CD4-positive, alpha-beta T cell treated with Interferon gamma for 1 hour (primary cell): ENCODE results near the gene OPCML.

Experiments
- DNase-seq: peaks from one replicate; pipeline ENCODE4 v3.0.0-alpha.2; 2020

Gene OPCML

DNA sequence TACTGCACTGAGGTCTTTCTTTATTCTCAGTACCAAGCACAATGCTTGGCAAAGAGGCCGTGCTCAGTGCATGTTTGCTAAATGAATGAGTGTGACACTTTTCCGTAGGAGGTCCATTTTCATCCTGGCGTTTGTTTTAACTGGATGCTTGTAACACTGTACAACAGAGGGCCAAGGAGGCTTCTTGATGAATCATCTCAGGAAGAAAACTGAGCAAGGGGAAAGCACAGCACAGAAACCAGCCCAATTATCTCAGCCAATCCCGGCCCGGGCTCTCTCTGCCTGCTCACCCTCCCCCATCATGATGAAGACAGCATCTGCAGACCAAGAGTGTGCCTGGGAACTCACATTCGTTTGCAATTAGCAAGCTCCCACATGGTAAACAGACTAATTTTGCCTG, 570.3 kb downstream of the OPCML start:
- no peak for DNase-seq

DNA sequence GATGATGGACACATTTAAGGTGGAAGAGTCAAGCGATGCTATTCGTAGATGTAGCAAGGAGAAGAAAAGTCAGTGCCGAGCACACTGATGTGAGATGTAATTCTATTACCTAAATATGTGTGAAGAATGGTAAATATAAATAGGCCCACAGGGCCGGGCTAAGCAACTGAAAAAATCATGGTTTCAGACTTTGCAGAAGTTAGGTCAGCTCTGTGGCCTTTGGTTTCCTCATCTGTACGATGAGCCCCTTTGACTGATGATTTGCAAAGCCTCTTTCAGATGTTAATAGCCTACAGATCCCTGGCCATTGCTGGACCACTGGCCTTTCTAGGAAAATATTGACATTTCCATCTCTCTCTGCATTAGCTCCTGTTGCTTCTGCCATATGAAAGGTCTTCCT, 570.8 kb downstream of the OPCML start:
- DNase-seq, result no peak

DNA sequence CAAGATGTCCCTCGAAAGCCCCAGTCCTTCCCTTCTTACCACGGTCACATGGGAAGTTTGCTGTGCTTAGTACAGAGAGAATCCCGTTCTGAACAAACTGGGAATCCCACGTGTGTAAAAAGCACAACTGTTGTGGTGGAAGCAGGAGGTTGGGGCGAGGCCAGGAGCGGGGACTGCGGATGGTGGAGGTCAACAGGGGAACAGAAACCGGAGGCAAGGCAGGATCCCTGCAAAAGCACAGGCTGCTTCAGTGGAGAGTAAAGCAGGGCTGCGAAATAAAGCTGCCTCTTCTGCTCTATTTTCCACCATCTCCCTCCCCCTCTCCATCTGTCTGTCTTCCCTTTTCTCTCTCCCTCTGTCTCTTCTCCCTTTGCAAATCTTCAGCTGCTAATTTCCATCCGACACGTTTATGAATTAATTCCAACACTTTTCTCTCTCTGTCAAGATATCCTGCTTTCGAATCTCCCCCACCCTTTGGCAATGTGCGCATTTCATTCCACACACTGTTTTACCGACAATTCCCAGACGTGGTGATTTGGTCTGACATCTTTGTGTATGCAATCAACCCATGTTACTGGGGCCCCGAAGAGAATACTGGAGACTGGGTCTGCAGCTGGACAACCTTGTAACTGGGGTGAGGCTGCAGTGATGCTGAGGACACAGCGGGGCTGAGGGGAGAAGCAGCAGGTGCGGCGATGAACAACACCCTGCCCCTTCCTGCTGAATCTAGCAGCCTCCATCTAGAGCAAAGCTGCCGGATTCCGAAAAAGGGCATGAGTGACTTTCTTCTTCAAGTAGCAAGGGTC, 571.8 kb downstream of the OPCML start:
- no peak for DNase-seq

DNA sequence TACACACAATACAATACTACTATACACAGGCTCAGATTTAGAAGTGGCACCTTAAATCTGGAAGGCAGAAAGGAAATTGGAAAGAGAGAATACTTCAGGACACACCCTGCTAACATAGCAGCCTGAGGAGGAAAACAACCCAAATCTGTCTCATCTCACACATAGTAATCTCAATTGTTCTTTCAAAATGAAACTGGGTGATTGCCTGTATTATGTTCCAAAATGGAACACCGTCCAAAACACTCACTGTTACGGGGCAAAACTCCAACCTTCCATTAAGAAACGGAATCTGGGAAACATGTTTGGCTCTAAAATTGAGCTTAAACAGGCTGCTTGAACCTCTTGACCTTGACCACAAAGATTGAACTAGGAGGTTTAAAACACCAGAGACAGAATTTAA, 572.6 kb downstream of the OPCML start:
- DNase-seq, result no peak

DNA sequence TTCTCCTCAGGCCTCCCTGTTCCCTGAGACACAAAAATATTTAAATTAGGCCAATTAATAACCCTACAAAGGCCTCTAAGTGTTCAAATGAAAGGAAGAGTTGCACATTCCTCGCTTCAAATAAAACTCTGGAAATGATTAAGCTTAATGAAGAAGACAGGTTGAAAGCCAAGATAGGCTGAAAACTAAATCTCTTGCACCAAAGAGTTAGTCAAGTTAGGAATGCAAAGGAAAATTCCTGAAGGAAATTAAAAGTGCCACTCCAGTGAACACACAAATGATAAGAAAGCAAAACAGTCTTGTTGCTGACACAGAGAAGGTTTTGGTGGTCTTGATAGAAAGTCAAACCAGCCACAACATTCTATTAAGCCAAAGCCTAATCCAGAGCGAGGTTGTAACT, 574.4 kb downstream of the OPCML start:
- no peak for DNase-seq

DNA sequence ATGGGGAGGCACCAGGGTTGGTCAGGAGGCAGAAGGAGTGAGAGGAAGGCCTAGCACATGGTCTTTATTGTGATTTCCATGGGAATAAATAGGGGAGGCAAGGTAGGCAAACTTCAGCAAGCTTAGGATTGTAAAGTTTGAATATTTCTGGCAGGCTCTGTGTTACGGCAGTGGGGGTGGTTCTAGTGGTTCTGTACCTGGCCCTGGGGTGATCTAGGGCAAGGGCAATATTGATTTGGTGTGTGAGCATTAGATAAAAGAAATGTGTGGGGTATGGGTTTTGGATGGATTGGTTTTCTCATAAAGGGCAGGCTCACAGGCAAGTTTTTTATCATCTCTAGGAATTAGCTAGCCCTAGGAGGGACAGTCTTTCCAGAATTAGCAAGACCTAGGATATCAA, 584.0 kb downstream of the OPCML start:
- no peak for DNase-seq

DNA sequence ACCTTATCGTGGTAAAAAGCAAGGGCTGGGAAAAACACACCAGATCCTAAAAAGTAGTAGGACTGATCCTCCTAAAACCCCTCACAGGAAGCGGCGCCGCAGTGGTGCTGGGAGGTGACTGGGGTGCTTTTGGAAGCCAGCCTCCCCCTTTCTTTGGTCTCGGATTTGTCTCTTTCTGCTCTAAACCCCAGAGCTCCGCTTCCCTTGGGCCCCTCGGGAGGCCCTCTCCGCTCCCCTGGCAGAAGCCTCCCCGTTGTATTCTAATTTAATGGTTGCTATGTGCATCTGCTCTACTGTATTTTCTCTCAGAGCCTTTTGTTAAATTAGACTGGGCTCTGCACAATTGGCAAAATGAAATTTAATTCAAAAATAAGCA, 587.7 kb downstream of the OPCML start:
- DNase-seq, result no peak

DNA sequence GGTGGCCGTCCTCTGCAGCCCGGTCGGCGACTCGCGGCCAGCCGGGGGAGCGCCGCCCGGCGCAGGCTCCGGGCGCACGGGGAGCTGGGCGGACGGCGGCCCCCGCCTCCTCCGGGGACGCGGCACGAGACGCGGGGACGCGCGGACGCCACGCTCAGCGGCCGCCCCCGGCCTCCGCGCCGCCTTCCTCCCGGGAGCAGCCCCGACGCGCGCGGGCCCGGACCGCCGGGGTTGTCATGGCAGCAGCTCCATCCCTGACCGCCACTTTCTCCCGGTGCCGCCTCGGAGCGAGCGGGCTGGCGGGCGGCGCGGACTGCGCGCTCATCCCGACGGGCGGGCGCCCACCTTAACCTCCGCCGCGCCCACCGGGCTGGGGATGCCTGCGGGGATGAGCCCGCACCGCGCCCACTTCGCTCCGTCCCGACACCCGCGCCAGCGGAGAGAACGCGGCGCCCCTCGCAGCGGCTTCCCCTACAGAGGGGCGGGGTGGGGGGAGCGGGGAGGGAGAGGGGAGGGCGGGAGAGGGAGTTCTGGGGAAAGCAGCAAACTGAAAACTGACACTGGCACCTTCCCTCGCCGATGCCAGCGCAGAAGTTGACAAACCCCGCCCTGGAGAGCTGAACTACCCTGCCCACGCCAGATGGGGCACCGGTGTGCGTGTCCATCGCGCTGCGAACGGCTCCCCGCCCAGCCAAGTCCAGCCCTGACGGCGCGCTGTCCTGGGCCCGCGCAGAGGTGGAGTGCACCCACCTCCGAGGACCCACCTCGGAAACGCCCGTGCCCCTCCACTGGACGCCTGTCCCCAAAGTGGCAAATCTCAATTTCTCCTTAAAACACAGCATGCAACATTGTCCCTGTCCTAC, 588.4 kb downstream of the OPCML start:
- DNase-seq, result no peak

DNA sequence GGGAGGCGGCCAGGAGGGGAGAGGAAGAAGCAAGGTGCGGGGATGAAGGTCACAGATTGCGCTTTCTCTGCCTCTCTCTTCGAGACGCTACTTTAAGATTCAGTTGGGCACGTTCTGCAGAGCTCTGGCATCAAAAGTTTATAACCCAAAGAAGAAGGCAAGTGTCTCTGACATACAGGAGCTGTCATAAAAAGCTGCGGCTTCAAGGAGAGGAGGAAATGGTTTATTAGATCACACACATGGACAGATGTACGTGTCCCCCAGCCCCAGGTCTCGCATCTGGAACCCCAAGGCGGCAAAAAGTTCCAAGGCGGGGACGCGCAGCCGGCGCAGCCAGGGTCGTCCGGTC, 589.0 kb downstream of the OPCML start:
- DNase-seq, result no peak

DNA sequence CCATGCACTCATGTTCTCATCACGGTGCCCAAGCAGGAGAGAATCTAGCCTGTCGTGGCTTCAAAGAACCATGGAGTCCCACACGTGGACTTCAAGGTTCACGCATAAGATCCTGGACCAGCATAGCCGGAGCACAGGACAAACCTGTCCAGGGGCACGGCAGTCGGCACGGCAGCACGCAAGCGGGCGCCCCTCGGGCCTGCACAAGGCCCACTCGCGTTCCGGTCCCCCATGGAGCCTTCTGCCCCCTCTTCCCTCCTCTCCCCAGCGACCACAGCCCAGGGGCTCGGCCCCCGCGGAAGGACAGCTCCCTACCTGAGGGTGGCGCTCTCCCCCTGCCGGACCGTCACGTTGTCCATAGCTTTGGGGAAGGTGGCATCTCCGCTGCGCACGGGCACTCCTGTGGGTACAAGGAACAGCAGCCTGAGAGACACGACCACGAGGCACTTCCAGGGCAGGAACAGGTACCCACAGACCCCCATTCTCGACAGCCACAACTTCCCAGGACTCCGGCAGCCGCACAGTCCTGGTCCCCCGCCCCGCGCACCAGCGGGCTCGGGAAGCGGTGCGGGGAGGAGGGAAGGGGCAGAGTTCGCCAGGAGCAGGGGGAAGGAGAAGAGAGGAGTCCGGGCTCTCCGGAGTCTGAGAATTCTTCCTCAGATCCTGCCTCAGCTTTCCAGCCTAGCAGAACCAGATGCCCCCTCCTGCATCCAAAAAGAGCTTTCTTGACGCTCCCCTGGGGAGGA, 589.5 kb downstream of the OPCML start:
- no peak for DNase-seq

DNA sequence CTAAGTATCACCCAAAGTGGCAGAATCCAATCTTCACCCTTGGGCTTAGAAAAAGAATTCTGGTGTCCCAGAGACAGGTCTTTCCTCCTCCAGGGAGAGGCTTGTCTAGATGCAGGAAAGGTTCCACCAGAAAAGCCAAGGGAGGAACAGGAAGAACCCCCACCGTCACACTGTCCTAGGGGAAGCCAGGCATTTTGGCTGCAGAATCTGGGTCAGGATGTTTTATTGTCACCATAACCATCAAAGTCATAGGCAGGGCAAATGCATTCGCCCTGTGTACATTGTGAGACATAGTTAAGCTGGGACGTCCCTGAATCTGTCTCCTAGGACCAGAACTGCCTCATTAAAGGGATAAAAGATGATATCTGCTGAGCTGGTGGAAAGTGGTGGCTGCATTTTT, 590.5 kb downstream of the OPCML start:
- DNase-seq, result no peak

DNA sequence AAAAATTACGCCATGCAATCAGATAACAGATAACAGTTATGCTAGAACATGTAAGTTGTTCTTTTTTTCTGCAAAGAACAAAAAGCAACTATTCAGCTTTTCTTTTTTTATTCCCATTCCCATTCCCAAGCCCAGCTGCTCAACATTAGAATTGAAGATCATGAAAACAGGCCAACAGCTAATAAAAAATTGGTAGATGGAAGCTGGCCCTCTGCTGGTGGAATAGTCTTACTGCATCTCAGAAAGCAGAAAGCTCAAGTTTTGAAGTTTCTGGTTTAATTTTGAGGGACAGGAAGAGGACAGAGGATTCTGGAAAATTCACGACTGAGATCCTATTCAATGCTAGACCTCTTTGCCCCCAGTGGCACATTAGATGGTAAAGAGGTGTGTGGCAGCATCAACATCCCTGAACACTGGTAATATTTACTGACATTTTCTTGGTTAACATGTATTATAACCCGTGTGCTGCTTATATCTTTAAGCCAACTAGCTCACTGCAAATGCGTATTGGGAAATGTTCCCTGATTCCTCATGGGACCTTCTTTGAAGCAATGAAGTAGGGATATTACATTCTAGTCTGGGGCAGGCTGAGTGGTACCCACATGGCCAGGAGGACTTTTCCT, 591.2 kb downstream of the OPCML start:
- DNase-seq, result no peak

DNA sequence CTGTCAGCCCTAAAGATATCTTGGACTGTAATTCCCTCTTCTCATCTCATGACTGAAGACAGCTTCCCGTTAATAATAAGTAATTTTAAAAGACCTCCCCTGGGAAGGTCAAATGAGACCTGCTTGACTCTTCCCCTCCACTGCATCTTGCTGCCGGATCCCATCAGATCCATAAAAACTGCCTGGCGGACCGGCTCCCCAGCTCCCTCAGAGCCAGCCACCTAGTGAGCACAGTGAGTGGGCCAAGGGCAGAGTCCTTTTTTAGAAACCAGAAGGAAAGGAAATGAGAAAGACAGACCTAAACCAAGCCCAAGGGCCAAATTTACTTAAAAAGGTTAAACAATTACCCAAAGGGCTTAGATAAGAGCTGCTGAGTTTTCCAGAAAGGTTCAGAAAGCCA, 595.3 kb downstream of the OPCML start:
- no peak for DNase-seq

DNA sequence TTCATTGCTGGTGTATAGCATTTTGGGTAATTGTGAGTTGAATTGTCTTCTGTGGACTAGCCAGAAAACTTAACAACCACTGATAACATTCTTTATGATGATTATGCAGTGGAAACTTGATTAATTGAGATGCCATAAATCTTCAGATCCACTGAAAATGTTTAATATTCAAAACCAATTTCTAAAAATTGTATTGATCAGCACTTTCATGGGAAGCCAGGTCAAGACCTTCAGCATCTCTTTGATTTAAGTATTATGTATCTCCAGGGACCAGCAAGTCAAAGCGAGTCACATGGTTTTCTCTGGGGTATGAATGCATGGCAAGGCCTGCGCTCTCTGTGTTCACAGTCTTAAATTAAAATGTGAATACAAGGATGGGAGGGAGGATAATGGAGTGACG, 596.9 kb downstream of the OPCML start:
- DNase-seq, result no peak

DNA sequence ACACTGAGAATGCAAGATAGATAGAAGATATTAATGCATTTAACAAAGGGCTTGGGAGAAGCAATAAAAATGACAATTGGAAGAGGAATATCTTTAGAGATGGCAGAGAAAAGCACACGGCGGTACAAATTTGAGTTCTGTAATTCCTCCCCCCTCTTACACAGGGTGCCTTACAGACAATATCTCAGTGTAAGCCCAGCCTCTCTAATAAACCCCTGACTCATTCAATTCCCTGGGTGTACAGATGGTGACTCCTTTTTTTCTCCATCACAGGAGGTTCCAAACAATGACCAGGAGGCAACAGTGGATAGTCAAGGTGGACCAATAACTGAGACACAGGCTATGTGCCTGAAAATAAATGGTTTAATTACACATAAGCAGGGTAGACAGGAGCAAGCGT, 598.6 kb downstream of the OPCML start:
- DNase-seq, result no peak

DNA sequence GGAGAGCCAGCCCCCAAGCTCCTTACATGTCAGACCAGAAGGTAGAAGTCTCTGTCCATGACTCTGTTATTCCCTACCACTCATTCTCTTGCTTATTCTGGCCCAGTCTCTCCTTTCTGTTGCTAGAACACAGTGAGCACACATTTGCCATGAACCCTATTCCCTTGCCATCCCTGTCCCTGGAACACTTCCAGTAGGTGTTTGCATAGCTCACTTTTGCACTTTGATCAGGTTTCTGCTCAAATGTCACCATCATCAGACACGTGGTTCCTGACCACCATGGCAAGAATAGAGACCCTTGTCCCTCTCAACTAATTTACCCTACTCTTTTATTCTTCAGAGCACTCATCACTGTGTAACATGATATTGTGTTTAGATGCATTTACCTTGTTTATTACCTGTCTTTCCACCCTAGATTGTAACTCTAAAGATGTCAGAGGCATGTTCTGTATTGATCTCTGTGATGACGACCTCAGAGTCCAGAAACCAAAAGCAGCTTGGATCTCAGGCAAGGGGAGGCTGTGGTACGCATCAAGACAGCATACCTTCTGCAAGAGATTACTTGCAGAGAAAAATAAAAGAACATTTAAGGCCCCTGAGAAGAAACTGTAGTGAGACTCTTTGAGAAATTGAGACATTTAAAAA, 606.4 kb downstream of the OPCML start:
- no peak for DNase-seq

DNA sequence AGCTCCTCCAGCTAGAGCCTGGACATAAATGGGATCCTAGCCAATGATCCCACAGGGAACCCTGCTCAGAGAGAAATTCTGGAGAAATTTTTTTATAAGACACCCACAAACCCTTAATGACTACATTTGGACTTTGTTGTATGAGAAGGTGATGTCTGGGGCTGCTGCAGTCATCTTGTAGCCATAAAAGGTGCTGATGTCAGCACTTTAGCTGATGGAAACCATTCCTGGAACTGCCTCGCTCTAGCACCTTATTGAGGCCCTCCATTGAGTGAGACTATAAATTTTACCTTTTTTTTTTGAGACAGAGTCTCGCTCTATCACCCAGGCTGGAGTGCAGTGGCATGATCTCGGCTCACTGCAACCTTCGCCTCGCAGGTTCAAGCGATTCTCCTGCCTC, 610.7 kb downstream of the OPCML start:
- no peak for DNase-seq

DNA sequence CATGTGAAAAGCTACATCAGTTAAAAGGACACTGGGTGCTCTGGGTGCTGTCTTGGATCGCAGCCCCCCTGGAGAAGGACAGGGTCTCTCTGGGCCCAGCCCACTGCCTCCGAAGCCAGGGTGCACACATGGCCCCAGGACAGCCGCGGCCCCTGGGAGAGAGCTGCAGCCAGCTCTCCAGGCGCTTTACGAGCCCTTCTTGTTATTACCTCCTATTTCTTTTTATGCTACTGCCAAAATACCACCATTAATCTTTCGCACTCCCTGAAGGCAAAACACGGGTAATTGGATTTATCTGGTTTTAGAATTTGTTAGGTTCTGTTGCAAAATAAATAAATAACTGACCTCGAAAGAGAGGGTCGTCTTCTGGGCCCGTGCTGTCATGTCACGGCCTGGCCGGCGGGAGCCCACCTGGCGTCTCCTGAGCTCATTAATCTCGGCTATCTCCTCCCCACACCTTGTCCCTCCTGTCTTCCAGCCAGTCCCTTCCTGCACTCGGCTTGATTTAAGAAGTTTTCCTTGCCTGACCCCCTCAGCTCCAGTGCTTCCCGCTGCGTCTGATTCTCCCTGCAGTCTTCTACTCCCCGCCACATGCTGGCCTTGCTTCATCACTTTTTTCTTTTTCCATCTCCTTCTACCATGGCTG, 611.7 kb downstream of the OPCML start:
- DNase-seq, result no peak

DNA sequence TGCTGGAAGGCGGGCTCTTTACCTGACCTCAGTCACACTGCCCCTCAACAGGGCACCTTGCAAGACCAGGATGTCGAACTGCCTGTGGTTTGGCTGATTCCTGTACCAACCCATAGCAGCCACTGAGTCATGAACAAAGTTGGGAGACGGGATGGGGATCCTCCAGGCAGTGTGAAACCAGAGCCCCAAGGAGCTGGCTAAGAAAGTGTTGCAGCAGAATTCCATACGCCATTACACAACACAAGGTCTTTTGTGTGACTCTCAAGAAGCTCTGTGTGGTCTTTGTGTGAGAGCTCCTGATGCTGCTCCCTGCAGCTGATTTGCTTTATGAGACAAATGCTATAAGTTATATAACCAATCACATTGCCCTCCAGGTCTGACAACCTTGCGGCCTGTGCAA, 617.7 kb downstream of the OPCML start:
- DNase-seq, result no peak

DNA sequence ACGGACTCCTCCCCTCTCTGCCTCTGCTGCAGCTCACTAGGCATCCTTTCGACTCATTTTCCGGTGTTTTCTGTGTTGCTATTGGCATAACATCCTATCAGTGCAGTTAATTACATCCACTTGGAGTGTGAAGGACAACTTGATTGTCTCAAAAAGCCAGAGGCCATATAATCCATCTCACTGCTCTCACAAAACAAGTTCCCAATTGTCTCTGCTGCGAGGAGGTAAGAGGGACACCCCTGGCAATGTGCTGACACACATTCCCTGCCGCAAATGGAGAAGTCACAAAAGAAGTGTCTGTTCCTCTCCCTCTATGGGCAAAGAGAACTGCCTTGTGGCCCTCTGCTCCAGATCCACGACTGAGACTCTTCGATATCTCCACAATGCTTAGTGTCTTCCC, 618.4 kb downstream of the OPCML start:
- no peak for DNase-seq

DNA sequence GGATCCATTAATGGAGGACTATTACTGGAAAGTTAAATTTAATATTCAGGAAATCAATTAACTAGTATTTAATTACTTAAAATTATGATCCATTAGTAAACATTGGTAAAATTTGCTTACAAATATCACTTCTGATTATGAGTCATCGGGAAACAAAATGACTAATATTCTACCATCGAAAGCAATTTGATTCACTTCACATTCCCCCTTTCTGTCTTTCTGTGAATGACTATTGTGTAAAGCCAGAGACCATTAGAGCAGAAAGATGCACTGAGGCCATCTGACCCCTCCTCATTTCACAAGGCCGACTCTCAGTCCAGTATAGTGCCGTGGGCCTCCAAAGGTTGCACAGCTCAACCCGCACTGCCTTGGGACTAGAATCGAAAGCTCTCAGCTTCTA, 619.0 kb downstream of the OPCML start:
- no peak for DNase-seq

DNA sequence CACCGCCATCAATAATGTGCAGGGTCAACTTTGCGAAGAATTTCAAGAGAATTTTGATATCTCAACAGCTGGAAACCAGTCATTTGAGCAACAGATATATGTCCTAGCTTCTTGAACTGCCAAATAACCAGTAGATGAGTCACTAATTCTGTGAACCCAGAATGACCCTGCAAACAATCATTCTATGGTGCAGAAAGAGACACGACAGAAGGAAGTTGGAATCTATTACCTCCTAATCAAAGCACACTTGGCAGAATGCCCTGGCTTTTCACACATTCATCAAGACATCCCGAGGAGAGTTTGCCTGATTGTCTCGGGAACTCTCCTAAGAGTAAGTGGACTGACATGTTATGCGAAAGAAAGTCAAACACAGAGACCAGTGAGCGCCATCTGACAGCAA, 621.1 kb downstream of the OPCML start:
- no peak for DNase-seq
